DMS79 treated with DMSO at 0.1 percent for 48 hours (cell line): Measurements from ENCODE around the gene MAP4.
"Not testable (repeated sequence)": the region's sequence is repeated elsewhere in the genome, so short reads cannot be mapped to it uniquely, and the experiment has no call there.

Experiments
- DNase-seq: peaks from one replicate; lab custom pipeline; 2025; lab: John Stamatoyannopoulos, UW

MAP4 gene

GRCh38 chr3:48016301-48016973, at the start of gene MAP4:
Gene MAP4 (minus strand): TSS chr3:48016416. CDS start chr3:47998860, 17,556 bp downstream.
- no peak for DNase-seq

GRCh38 chr3:48065035-48065434, 48.8 kb upstream of the MAP4 start:
- DNase-seq = no peak

- DNase-seq = no peak
Measured at GRCh38 chr3:48064292-48064829, 48.1 kb upstream of the MAP4 start.

- DNase-seq = not testable (repeated sequence)
Measured at GRCh38 chr3:48061586-48061985, 45.4 kb upstream of the MAP4 start.

GRCh38 chr3:48058091-48058490, 41.9 kb upstream of the MAP4 start:
- DNase-seq = no peak

GRCh38 chr3:48057521-48057920, 41.3 kb upstream of the MAP4 start:
- no peak for DNase-seq

GRCh38 chr3:48047841-48048464, 31.7 kb upstream of the MAP4 start:
- peak; percentile 5 for DNase-seq

- DNase-seq = no peak
Measured at GRCh38 chr3:48042071-48042760, 26.0 kb upstream of the MAP4 start.

GRCh38 chr3:48039487-48040190, 23.4 kb upstream of the MAP4 start:
- no peak for DNase-seq

- DNase-seq = no peak
Measured at GRCh38 chr3:48038971-48039481, 22.8 kb upstream of the MAP4 start.

- DNase-seq = no peak
Measured at GRCh38 chr3:48034000-48034516, 17.8 kb upstream of the MAP4 start.

- no peak for DNase-seq
Measured at GRCh38 chr3:48030188-48030587, 14.0 kb upstream of the MAP4 start.

- DNase-seq = no peak
Measured at GRCh38 chr3:48026951-48027908, 11.0 kb upstream of the MAP4 start.

GRCh38 chr3:48026098-48026497, 9.9 kb upstream of the MAP4 start:
- DNase-seq = no peak

- no peak for DNase-seq
Measured at GRCh38 chr3:48024401-48024800, 8.2 kb upstream of the MAP4 start.

- DNase-seq = no peak
Measured at GRCh38 chr3:48023377-48023776, 7.2 kb upstream of the MAP4 start.

- no peak for DNase-seq
Measured at GRCh38 chr3:48022178-48022577, 6.0 kb upstream of the MAP4 start.

- no peak for DNase-seq
Measured at GRCh38 chr3:48018841-48019240, 2.6 kb upstream of the MAP4 start.

- DNase-seq = no peak
Measured at GRCh38 chr3:48015431-48016180, 610 bp downstream of the MAP4 start.

GRCh38 chr3:48014358-48014757, 1.9 kb downstream of the MAP4 start:
- no peak for DNase-seq
